GM08714 (cell line): ENCODE results near the gene SLC51B.

Experiments
- H3K4me3 ChIP-seq: fragments of 200-500 bp; sonication (Bioruptor generic); 2 replicates; pipeline ENCODE4 v1.5.1; 2014; ENCODE audit warnings: mild to moderate bottlenecking, low read length, inconsistent platforms
- ZNF274 ChIP-seq: IDR thresholded peaks from 2 replicates; pipeline ENCODE4 v1.6.1; 2012; ENCODE audit warnings: mild to moderate bottlenecking, low read depth, low read length

Gene SLC51B

DNA sequence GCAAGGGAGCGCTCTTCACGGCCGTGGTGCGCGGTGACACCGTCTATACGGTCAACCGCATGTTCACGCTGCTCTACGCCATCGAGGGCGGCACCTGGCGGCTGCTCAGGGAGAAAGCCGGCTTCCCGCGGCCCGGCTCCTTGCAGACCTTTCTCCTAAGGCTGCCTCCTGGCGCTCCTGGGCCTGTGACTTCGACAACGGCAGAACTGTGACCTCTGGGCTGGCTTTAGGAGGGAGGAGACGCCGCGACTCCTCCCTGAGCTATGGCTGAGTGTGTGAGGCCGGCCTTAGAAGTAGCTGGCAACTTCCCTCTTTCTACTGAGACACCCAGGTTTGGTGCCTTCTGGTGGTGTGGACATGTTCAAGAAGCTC, 32.8 kb downstream of the SLC51B start:
- no peak overlapping the region for H3K4me3 ChIP-seq
- no peak for TF ChIP-seq ZNF274

DNA sequence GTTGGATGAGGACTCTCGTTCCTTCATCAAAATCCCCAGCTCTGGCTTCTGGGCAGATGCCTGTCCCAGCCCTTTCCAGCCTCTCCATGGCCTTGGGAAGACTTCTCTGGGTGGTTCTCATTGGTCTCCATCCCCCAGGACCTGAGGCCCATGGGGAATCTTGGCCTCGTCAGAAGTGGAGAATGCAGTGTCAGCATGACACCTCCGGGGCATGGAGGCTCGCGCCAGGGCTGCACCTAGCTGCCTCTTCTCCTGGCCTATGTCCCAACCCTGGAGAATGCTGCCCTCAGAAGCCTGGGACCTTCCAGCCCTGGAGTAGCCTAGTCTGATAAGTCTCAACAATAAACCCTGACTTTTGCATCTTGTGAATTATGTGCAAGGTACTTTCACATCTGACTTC, 34.4 kb downstream of the SLC51B start:
- no peak for TF ChIP-seq ZNF274
- no peak overlapping the region for H3K4me3 ChIP-seq

DNA sequence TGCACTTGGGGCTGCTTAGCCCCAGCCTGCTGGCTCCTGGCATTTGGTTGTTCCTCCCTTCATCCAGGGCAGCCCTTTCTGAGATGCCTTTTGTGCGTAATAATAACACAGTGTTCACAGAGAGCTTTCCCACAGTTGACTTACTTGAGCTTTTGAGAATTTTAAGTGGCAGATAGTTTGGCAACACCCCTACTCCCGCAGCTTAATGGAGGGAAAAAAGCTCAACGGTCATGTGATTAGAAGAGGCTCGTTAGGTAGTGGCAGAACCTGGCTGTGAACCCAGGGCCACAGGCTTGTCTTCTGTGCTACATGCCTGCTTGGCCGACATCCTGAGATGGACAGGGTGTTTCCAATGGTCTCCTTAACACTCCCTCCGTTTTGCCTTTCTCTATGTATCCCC, 36.1 kb downstream of the SLC51B start:
- TF ChIP-seq ZNF274: no peak
- no peak overlapping the region for H3K4me3 ChIP-seq

DNA sequence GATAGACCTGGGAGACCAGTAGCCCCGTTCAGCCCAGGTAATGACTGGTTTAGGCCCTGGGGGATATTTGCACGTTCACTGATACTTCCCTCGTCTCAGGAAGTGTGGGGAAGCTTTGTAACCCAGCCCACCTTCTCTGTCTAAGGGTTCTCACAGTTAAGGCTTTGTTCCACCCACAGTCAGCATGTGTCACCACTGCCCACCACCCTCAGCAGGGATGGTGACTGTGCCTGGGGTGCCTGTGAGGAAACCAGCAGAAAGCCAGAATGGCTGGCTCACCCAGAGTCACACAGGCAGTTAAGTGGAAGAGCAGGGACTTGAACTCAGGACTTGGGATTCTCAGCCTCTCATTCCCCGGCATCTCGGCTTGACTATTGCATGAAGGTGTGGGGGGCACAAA, 36.6 kb downstream of the SLC51B start:
- H3K4me3 ChIP-seq: no peak overlapping the region
- no peak for TF ChIP-seq ZNF274

DNA sequence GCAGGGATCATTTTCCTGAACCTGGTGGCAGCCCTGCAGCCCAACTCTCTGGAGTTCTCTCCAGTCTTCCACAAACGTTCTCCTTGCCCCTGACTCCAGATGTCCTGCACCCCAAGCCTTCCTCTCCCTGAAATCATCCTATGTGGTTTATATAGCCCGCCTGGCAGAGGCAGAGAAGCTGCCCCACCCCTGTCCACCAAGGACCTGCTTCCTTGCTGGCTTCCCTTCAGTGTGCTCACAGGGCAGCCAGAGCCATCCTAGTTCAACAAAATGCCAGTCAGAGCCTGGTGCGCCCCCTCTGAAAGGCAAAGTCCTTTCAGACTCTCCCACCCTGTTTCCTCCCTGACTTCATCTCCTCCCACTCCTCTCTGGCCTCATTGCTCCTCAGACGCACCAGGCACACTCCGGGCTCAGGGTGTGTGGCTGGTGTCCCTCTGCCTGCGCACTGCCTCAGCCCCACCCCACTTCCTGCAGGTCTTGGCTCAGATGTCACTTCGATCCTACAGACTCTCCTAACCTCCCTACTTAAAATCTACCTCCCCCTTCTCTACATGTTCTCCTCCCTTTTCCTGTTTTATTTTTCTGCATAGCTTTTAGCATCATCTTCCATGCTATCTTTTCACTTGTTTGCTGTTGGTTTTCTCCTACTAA, 37.2 kb downstream of the SLC51B start:
- H3K4me3 ChIP-seq: no peak overlapping the region
- no peak for TF ChIP-seq ZNF274

DNA sequence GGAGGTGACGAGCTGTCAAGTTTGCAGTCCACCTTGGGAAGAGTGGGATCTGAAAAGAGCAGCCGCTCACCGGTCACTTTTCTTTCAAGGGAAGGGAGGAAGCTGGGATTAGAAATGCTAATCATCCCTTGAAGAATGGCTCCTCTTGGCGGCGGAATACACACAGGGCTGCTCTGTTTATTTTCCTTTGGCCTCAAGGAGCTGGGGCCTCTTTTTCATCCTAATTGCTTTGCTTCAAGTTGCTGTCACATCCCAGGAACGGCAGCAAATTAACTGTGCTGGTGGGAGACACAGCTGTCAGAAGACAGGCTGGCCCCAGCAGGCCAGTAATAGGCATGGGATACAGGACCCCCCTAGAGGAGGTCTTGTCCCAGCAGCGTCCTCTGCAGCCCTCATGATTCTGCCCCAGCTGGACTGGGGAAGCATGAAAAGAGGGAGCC, 38.1 kb downstream of the SLC51B start:
- TF ChIP-seq ZNF274: no peak

DNA sequence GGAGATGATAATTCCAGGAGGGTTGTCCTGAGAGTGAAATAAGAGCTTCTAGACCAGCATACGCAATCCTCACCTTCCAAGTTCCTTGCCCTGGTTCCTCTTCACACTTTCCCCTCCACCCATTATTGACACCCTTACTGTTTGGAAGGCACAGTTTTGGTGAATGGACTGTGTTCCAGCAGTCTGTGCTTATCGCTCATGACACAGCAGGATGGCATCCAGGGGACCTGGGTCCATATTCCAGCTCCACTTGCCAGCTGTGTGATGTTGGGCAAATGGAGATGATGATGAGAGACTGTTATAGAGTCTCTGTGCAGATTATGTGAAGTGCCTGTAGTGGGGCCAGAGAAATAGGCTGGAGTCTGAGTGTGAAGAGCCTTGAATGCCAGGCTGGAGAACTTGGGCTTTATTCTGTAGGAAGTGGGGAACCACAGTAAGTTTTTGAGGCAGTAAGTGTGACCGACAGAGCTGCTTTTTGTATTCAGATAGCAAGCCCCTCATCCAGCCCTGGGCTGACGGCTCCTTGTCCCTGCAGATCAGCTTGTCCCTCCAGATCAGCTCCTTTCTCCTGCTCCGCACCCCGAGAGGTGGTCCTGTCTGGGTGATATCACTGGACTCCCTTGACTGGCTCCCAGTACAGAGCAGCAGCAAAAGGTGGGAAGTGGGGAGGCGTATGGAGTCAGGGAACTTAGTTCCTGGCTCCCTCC, 39.5 kb downstream of the SLC51B start:
- no peak for TF ChIP-seq ZNF274
- H3K4me3 ChIP-seq: no peak overlapping the region

More for the DNA sequence above, 38.1 kb downstream of the SLC51B start:
- H3K4me3 ChIP-seq: no peak overlapping the region

DNA sequence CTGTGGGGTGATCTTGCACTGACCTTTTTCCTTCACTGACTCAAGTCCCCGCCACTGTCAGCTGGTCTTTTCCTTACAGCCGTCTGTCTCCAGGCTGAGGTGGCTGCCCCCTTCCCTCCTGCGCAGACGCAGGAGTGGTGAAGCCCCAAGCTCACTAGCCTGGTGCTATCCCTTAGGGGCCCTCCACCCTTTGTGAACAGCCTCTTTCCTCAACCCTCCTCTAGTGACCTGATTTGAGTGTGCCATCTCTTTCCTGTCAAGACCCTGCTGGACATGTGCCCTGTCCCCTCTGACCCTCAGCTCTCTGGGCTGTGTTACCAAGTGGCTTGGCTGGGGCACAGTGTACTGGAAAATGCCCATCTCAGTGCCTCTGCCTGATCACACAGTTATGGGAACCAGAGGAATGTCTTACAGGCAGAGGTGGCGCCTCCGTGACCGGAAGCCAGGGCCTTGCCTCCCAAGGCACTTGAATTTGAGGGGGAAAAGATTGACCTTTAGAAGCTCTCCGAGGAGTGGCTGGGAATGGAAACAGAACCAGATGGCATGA, 40.1 kb downstream of the SLC51B start:
- TF ChIP-seq ZNF274: no peak
- no peak overlapping the region for H3K4me3 ChIP-seq

DNA sequence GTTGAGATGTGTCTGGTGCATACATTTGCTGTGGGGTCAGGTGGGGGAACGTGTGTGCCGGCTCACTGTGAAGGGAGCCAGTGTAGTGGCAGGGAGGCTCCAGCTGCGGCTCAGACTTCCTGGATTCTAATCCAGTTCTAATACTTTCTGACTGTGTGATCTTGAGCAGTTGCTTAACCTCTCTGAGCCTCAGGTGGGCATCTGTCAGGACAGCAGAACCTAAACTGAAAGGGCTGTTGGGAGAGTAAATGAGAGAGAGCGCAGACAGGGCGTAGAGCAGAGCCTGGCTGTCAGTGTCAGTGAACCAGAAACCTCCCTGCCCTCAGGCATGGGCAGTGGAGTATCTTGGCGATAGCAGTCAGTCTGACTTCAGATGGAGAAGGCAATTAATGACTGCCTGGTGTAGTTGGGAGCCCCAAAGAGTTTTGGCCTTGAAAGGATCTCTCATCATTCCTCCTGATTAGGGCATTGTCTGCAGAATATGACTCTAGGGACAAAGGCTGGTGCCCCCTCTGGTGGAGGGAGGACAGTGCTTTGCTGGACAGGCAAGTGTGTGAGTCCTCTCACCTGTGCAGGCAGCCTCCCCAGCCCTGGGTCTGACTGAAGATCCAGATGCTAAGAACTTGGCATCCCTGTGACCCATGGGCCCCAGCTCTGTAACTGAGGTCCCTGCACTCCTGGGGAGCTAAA, 40.9 kb downstream of the SLC51B start:
- TF ChIP-seq ZNF274: no peak
- H3K4me3 ChIP-seq: no peak overlapping the region

DNA sequence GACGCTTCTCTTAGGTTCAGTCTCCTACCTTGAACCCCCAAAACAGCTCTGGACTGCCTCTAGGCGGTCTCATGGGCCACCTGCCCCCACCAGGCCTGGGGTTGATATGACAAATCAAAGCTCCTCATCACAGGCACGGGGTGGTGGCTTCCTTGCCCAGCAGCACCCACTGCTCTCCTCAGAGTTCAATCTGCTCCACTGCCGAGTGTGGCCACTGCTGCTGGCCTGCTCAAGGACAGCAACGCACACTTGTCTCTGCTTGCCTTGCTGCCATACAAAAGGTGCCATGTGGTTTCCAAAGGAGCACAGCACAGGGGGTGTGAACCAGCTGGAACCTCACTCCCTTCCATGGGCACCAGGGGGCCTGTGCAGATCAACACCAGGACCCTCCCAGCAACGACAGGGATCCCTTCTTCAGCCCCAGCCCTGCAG, 41.5 kb downstream of the SLC51B start:
- TF ChIP-seq ZNF274: no peak
- no peak overlapping the region for H3K4me3 ChIP-seq

DNA sequence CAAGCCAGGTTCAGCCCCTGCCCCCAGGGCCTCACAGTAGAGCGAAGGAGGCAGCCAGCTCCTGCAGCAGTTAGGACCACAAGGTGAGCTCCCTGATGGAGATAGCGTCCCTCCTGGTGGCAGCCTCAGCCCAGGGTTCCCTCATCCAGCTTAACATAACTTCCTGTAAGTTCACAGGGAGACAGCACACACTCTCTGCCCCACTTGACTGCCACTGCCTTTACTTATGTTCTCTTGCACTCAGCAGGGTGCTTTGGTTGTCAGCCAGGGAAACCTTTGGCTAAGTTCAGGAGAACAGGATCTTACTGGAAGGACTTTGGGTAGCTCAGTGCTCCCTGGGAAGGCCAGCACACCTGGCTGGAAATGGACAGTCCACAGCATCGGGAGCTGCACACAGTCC, 42.2 kb downstream of the SLC51B start:
- no peak for TF ChIP-seq ZNF274
- no peak overlapping the region for H3K4me3 ChIP-seq

DNA sequence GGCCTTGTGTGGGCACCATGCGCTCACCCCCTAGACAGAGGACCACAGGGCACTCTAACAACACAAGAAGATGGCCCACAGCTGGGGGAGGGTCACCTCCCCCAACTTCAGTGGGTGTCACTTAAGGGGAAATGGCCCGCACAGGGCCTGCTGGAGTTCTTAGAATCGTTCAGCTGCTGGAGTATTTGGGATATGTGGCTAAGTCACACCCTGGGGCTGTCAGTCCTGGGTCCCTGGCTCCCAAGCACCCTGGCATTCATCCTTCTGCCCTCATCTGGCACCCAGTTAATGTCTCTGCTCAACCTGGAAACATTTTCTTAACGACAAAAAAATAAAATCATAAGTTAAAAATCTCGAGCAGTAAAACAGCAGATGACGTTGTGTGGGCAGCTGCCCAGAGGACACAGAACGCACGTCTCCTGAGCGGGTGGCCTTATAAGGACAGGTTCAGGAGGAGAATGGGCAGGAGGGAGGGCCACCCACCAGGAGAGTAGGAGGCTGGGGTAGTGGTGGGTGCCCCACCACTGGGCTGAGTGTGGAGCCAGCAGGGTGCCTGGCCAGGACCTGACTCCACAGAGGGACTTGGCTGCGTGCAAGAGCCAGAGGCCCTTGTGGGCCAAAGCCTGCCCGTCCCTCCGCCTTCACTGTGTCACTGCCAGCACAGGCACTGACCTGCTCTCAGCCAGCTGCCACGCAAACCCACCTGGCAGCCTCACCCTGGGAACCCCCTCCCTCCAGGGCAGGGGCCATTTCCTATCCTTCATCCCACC, 42.9 kb downstream of the SLC51B start:
- no peak for TF ChIP-seq ZNF274
- H3K4me3 ChIP-seq: no peak overlapping the region

DNA sequence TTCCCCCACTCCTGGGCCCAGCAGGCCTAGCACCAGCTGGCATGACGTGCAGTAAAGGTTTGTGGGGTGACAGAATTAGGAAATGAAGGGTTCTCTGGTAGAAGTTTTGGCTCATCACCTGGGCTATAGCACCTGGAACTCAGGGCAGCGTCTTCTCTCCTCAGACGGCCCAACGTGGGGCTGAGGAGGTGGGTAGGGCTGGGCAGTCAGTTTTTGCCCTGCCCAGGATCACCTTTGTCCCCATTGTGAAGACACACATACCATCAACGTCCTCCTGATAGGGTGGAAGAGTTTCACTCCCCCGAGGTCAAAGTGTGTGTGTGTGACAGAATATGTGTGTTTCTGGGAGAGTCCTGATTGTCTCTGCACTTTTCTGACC, 43.4 kb downstream of the SLC51B start:
- no peak overlapping the region for H3K4me3 ChIP-seq

DNA sequence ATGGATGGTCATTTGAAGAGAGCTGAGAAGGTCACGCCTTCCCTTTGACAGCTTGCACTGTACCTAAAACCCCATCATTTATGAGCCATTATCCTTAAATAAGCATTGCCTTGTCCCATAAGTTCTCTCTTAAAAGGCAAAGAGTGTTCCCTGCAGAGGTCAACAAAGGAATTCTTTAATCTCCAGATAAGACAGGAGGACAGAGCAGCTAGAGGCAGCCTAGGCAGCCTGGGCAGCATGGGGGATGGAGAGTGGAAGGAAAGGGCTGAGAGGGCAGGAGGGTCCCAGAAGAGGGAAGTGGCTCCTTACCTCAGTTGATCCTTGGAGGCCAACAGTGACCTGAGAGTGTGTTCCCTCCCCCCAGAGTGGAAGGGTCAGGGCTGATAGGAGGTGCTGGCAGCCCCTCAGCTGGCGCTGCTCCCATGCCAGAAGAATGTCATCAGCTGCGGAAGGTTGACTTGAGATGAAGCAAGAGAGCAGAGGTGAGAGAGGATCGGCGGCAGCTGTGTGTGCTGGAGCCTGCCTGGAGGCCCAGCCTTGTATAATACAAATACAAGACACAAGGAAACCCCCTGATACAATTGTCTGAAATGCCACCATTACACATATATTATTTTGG, 44.1 kb downstream of the SLC51B start:
- H3K4me3 ChIP-seq: no peak overlapping the region
- no peak for TF ChIP-seq ZNF274

More for the DNA sequence above, 43.4 kb downstream of the SLC51B start:
- no peak for TF ChIP-seq ZNF274
